Spleen (tissue), 11 donors: ENCODE results near the gene RCL1. TPM values are rescaled to one million over a fixed set of nuclear protein-coding genes. Genes with fewer than 3 reads are reported as not detected.

Experiments
- DNase-seq: peaks from one replicate; pipeline ENCODE4 v3.0.0-alpha.2; 2020
- H3K27ac ChIP-seq, 8 donors: fragments of 200-600 bp; sonication (generic) in 7 of 8; 1 replicate in 4 of 8; 2 replicates in 4 of 8; pipeline versions ENCODE4 v1.5.0 to v1.8.0; 2016 to 2021; ENCODE audit warnings: inconsistent platforms in 4 of 8, mild to moderate bottlenecking in 4 of 8, moderate library complexity in 1 of 8
- H3K27me3 ChIP-seq, 7 donors: fragments of 200-600 bp; sonication (generic) in 6 of 7; replicated peaks in 1 of 7; 1 replicate in 4 of 7; 2 replicates in 3 of 7; pipeline versions ENCODE4 v1.5.0 to v1.8.0; 2016 to 2021; ENCODE audit warnings: inconsistent platforms in 3 of 7, mild to moderate bottlenecking in 1 of 7
- H3K36me3 ChIP-seq, 6 donors: fragments of 200-600 bp; sonication (generic) in 5 of 6; 1 replicate in 4 of 6; 2 replicates in 2 of 6; pipeline versions ENCODE4 v1.5.0 to v1.8.0; 2016 to 2021; ENCODE audit warnings: inconsistent platforms in 2 of 6
- H3K4me1 ChIP-seq, 6 donors: fragments of 200-600 bp; sonication (generic) in 5 of 6; 1 replicate in 3 of 6; 2 replicates in 3 of 6; pipeline versions ENCODE4 v1.5.0 to v1.8.0; 2016 to 2021; ENCODE audit warnings: inconsistent platforms in 3 of 6
- H3K4me3 ChIP-seq, 8 donors: fragments of 200-600 bp; sonication (generic) in 7 of 8; 1 replicate in 4 of 8; 2 replicates in 4 of 8; pipeline versions ENCODE4 v1.5.0 to v1.8.0; 2016 to 2021; ENCODE audit warnings: inconsistent platforms in 4 of 8, mild to moderate bottlenecking in 4 of 8, moderate library complexity in 2 of 8
- H3K9me3 ChIP-seq, 8 donors: fragments of 200-600 bp; sonication (generic) in 7 of 8; 1 replicate in 4 of 8; 2 replicates in 4 of 8; pipeline versions ENCODE4 v1.5.0 to v1.8.0; 2016 to 2021; ENCODE audit warnings: inconsistent platforms in 4 of 8
- CTCF ChIP-seq, 11 experiments: fragments of 200-600 bp in 7 of 11; fragments of 450-650 bp in 4 of 11; sonication (generic) in 4 of 11; IDR thresholded peaks in 8 of 11; conservative IDR thresholded peaks in 3 of 11; 1 replicate in 7 of 11; 2 replicates in 4 of 11; pipeline versions ENCODE4 v1.4.0 to v1.8.0; 2016 to 2021; ENCODE audit warnings: antibody characterized with exemption in 11 of 11, inconsistent platforms in 4 of 11, mild to moderate bottlenecking in 1 of 11
- POLR2A ChIP-seq, 3 donors: fragments of 450-650 bp; IDR thresholded peaks; one replicate each; pipeline ENCODE4 v1.5.1; 2017; ENCODE audit warnings: antibody characterized with exemption in 3 of 3, mild to moderate bottlenecking in 1 of 3
- POLR2AphosphoS5 ChIP-seq, 3 donors: sonication (generic); formaldehyde crosslinking; IDR thresholded peaks; one replicate each; pipeline ENCODE4 v1.5.1; 2017; ENCODE audit warnings: antibody characterized with exemption in 3 of 3
- WGBS, 5 donors: extraction: QIAGEN DNeasy Blood & Tissue Kit in 3 of 5; methylation state at CpG; one replicate each; pipeline versions ENCODE4 v1.1.5 to v1.1.7; 2013 to 2018; 5-methylcytosine and 5-hydroxymethylcytosine counted together
- intact Hi-C: fragments of 100-400 bp; cut with DNase I; formaldehyde crosslinking; loops from one replicate; pipeline ENCODE4 v1.15.0; 2023; ENCODE audit warnings: low total_unique reads
- polyA plus RNA-seq, 3 donors: library from polyadenylated mRNA; stranded (reverse); fragments of 200-250 nt; gene quantifications; one replicate each; pipeline ENCODE4 v1.2.1, GENCODE V29; 2013
- total RNA-seq, 7 donors: library from RNA; depleted of rRNA in 3 of 7; stranded (reverse); fragments of >200 nt in 3 of 7; fragmentation: NEBNext Ultra II Directional in 4 of 7; extraction: Animal tissue kit (Norgen Biotek cat#: 25700) in 4 of 7; gene quantifications; one replicate each; pipeline versions ENCODE4 v1.1.0 to v1.2.1, GENCODE V29; 2016 to 2021
- donor health status: healthy with polysubstance abuse.
- donor health status: DM: no; HTN: no; CAD: no; lungs with moderate emphysema.
- donor health status: DM: no; HTN: no; CAD: no.
- donor health status: Bipolar disorder and iron deficiency.
- donor health status: healthy.
- donor health status: DM: no; HTN: no; CAD: no.
- donor health status: DM: yes; HTN: yes; CAD: no.

RCL1 gene
- total and polyA plus RNA-seq, 10 donors = 11.8 to 29.4 (median 21.6) TPM

GRCh38 chr9:4857163-4857810 is 64.5 kb downstream of the RCL1 start:
- 74 to 85% (median 81%) methylated on average over 8 of the region's 8 CpGs for WGBS, 5 donors
- no peak overlapping the region for H3K27ac ChIP-seq
- H3K9me3 ChIP-seq = no peaks in the 10 kb centered on the region
- H3K36me3 ChIP-seq = peaks cover 0 to 88% (median 32%) of the 10 kb centered on the region in 6 donors
- intact Hi-C loops = no loop called here
- H3K27me3 ChIP-seq = no peaks in the 10 kb centered on the region
- TF ChIP-seq POLR2AphosphoS5 (IDR thresholded peaks at IDR 0.05) (no peak), POLR2A (IDR thresholded peaks at IDR 0.05) (no peak), CTCF (IDR thresholded peaks at IDR 0.05 in 8 of 11, conservative IDR thresholded peaks at IDR 0.05 in 3 of 11) (no peak)
- DNase-seq = no peak
- no peak overlapping the region for H3K4me3 ChIP-seq
- no peaks in the 10 kb centered on the region for H3K4me1 ChIP-seq

- 94 to 99% (median 96%) methylated on average over 6 of the region's 6 CpGs for WGBS, 5 donors
- H3K4me3 ChIP-seq = no peak overlapping the region
- no peak overlapping the region for H3K27ac ChIP-seq
- H3K27me3 ChIP-seq = no peaks in the 10 kb centered on the region
- H3K4me1 ChIP-seq = no peaks in the 10 kb centered on the region
- H3K9me3 ChIP-seq = no peaks in the 10 kb centered on the region
- no peak for TF ChIP-seq POLR2A (IDR thresholded peaks at IDR 0.05)
- TF ChIP-seq POLR2AphosphoS5 (IDR thresholded peaks at IDR 0.05) = no peak
- TF ChIP-seq CTCF (IDR thresholded peaks at IDR 0.05 in 8 of 11, conservative IDR thresholded peaks at IDR 0.05 in 3 of 11) = no peak
- peaks cover 0 to 74% (median 17%) of the 10 kb centered on the region in 6 donors for H3K36me3 ChIP-seq
- intact Hi-C loops = no loop called here
- no peak for DNase-seq
These were observed 66.3 kb downstream of the RCL1 start for GRCh38 chr9:4859035-4859434.

- no peaks in the 10 kb centered on the region for H3K27me3 ChIP-seq
- H3K9me3 ChIP-seq = no peaks in the 10 kb centered on the region
- intact Hi-C loops = no loop called here
These were observed 67.6 kb downstream of the RCL1 start for GRCh38 chr9:4860383-4860782.

More at GRCh38 chr9:4860383-4860782, 67.6 kb downstream of the RCL1 start:
- whole genome bisulfite sequencing, 5 donors = 70 to 100% (median 80%) methylated on average over 2 of the region's 2 CpGs
- Histone ChIP-seq H3K4me3 (no peak overlapping the region), H3K27ac (no peak overlapping the region), H3K4me1 (no peaks in the 10 kb centered on the region), H3K36me3 (peaks cover 0 to 72% (median 15%) of the 10 kb centered on the region in 6 donors)
- TF ChIP-seq POLR2A (IDR thresholded peaks at IDR 0.05) = no peak
- TF ChIP-seq CTCF (IDR thresholded peaks at IDR 0.05 in 8 of 11, conservative IDR thresholded peaks at IDR 0.05 in 3 of 11) = no peak
- no peak for TF ChIP-seq POLR2AphosphoS5 (IDR thresholded peaks at IDR 0.05)
- no peak for DNase-seq
